ENCODE data around the gene CHP2.

CHP2 gene

DNA sequence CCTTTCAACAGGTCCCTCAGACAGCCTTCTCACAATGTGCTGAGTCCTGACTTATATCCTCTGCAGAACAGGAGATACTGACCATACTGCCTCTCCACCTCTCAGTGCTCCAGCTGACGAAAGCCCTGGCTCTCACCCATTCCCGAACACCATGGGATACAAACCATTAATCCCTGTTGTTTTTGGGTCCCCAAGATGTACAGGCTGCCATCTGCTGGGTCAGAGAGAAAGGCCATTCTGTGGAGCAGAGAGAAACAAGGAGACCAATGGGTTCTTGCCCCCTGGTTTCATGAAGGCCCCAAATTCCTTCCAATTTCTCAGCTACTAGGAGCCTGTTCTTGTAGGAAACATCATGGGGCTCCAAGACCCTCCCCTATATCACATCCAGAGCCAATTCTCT, 44.8 kb upstream of the CHP2 start:
- no peaks in the 10 kb centered on the region for H3K36me3 ChIP-seq (replicated peaks; ENCODE audit: insufficient read depth, low read length)
- no peak for DNase-seq
- H2AFZ ChIP-seq (ENCODE audit: low read length) = no peak overlapping the region
- no peaks in the 10 kb centered on the region for H3K4me1 ChIP-seq (ENCODE audit: low read length)
- no peaks in the 10 kb centered on the region for H4K20me1 ChIP-seq (ENCODE audit: insufficient read depth, low read length)
- no peak overlapping the region for H3K27ac ChIP-seq (ENCODE audit: low read length)
- no peak overlapping the region for H3K9ac ChIP-seq (ENCODE audit: low read length)
- TF ChIP-seq EZH2 (optimal IDR thresholded peaks at IDR 0.05; ENCODE audit: low read depth, low read length) (no peak), EZH2phosphoT487 (IDR thresholded peaks at IDR 0.05; ENCODE audit: low read length) (no peak)
- TF ChIP-seq, protein P1, sequence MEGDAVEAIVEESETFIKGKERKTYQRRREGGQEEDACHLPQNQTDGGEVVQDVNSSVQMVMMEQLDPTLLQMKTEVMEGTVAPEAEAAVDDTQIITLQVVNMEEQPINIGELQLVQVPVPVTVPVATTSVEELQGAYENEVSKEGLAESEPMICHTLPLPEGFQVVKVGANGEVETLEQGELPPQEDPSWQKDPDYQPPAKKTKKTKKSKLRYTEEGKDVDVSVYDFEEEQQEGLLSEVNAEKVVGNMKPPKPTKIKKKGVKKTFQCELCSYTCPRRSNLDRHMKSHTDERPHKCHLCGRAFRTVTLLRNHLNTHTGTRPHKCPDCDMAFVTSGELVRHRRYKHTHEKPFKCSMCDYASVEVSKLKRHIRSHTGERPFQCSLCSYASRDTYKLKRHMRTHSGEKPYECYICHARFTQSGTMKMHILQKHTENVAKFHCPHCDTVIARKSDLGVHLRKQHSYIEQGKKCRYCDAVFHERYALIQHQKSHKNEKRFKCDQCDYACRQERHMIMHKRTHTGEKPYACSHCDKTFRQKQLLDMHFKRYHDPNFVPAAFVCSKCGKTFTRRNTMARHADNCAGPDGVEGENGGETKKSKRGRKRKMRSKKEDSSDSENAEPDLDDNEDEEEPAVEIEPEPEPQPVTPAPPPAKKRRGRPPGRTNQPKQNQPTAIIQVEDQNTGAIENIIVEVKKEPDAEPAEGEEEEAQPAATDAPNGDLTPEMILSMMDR (IDR thresholded peaks at IDR 0.05; ENCODE audit: low read length) = no peak
- no peaks in the 10 kb centered on the region for H3K79me2 ChIP-seq (ENCODE audit: low read length)
- no peaks in the 10 kb centered on the region for H3F3A ChIP-seq (ENCODE audit: insufficient read depth, low read length)
- H3K9me2 ChIP-seq (replicated peaks; ENCODE audit: insufficient read depth, low read length) = no peaks in the 10 kb centered on the region
- no peaks in the 10 kb centered on the region for H3K27me3 ChIP-seq (replicated peaks; ENCODE audit: insufficient read depth, low read length)
- no peak overlapping the region for H3K4me3 ChIP-seq (ENCODE audit: low read length)
- H3K4me2 ChIP-seq (ENCODE audit: low read depth, low read length) = no peak overlapping the region
- no peaks in the 10 kb centered on the region for H3K9me3 ChIP-seq (replicated peaks; ENCODE audit: insufficient read depth, low read length)

DNA sequence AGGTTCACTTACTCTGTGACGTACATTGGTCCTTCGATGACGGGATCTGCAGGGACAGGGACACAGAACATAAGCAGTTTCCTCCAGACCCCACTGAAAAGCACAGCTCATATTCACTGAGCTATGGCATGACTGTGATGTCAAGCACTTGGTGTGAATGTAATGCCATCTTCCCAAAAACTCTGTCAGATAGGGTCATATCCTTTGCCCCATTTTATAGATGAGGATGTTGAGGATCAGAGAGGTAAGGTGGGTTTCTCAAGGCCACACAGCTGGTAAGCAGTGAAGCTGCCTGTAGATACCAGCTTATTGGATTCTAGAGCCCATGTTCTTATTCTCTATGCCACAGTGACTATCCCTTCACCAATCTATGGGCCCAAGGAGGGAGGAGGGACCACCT, 44.3 kb upstream of the CHP2 start:
- H3K27ac ChIP-seq (ENCODE audit: low read length) = no peak overlapping the region
- no peak overlapping the region for H3K4me2 ChIP-seq (ENCODE audit: low read depth, low read length)
- no peak overlapping the region for H2AFZ ChIP-seq (ENCODE audit: low read length)
- H4K20me1 ChIP-seq (ENCODE audit: insufficient read depth, low read length) = no peaks in the 10 kb centered on the region
- H3K9me2 ChIP-seq (replicated peaks; ENCODE audit: insufficient read depth, low read length) = no peaks in the 10 kb centered on the region
- H3K79me2 ChIP-seq (ENCODE audit: low read length) = no peaks in the 10 kb centered on the region
- H3K9me3 ChIP-seq (replicated peaks; ENCODE audit: insufficient read depth, low read length) = no peaks in the 10 kb centered on the region
- no peak for DNase-seq
- H3K36me3 ChIP-seq (replicated peaks; ENCODE audit: insufficient read depth, low read length) = no peaks in the 10 kb centered on the region
- H3K9ac ChIP-seq (ENCODE audit: low read length) = no peak overlapping the region
- no peak overlapping the region for H3K4me3 ChIP-seq (ENCODE audit: low read length)
- H3K27me3 ChIP-seq (replicated peaks; ENCODE audit: insufficient read depth, low read length) = no peaks in the 10 kb centered on the region
- no peaks in the 10 kb centered on the region for H3K4me1 ChIP-seq (ENCODE audit: low read length)
- TF ChIP-seq, protein P1 (IDR thresholded peaks at IDR 0.05; ENCODE audit: low read length) = no peak
- no peaks in the 10 kb centered on the region for H3F3A ChIP-seq (ENCODE audit: insufficient read depth, low read length)

DNA sequence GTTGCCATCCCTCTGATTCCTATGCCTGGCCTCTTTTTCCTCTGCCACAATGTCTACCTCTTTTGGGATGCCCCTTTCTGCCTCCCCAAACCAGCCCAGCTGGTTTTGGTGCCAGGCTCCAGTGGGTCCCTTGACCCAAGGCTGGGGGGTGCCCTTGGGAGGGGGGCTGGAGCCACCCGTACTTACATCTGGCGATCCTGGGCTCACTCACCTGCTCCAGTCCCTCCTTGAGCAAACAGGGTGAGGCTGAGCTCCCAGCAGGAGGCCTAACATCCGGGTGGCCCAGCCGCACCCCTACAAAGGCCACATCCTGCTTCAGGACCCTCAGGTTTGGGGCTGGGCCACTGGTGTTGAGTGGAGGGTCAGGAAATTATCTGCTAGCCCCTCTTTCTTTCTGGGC, 43.0 kb upstream of the CHP2 start:
- Histone ChIP-seq H3K4me1 (ENCODE audit: low read length) (no peaks in the 10 kb centered on the region), H3K4me2 (ENCODE audit: low read depth, low read length) (no peak overlapping the region), H3K27me3 (replicated peaks; ENCODE audit: insufficient read depth, low read length) (no peaks in the 10 kb centered on the region), H3K9me3 (replicated peaks; ENCODE audit: insufficient read depth, low read length) (no peaks in the 10 kb centered on the region), H4K20me1 (ENCODE audit: insufficient read depth, low read length) (no peaks in the 10 kb centered on the region), H3F3A (ENCODE audit: insufficient read depth, low read length) (no peaks in the 10 kb centered on the region), H3K79me2 (ENCODE audit: low read length) (no peaks in the 10 kb centered on the region), H3K9ac (ENCODE audit: low read length) (no peak overlapping the region), H3K36me3 (replicated peaks; ENCODE audit: insufficient read depth, low read length) (no peaks in the 10 kb centered on the region), H3K4me3 (ENCODE audit: low read length) (no peak overlapping the region), H2AFZ (ENCODE audit: low read length) (no peak overlapping the region), H3K9me2 (replicated peaks; ENCODE audit: insufficient read depth, low read length) (no peaks in the 10 kb centered on the region), H3K27ac (ENCODE audit: low read length) (no peak overlapping the region)
- TF ChIP-seq EZH2phosphoT487 (IDR thresholded peaks at IDR 0.05; ENCODE audit: low read length) (no peak), EZH2 (optimal IDR thresholded peaks at IDR 0.05; ENCODE audit: low read depth, low read length) (no peak)
- TF ChIP-seq, protein P1 (IDR thresholded peaks at IDR 0.05; ENCODE audit: low read length) = no peak
- DNase-seq = no peak

DNA sequence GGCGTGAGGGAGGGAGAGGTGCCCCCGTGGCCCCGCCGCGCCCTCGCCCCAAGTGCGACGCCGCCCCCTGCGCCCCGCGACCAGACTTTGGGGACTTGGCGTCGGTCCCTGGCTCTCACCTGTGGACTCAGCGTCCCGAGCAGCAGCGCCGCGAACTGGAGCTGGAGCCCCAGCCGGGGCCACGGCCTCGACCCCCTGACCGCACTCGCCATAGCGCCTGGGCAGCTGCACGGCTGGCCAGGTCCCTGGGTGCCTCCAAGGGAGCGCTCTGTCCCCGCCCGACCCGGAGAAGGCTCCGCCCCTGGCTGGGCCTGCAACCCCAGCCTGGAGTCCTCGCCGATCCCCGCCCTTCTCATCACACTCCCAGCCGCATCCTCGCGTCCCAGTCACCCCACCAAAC, 41.9 kb upstream of the CHP2 start, which contains the start of gene ERN2:
Gene ERN2 (minus strand): TSS at position 247 of the 400 bp plus-strand sequence. CDS start 35 bp downstream, at position 212.
- Histone ChIP-seq H3K4me1 (ENCODE audit: low read length) (no peaks in the 10 kb centered on the region), H3K27me3 (replicated peaks; ENCODE audit: insufficient read depth, low read length) (no peaks in the 10 kb centered on the region), H3K36me3 (replicated peaks; ENCODE audit: insufficient read depth, low read length) (no peaks in the 10 kb centered on the region), H3K4me3 (ENCODE audit: low read length) (no peak within 1 kb of the TSS), H3K9me2 (replicated peaks; ENCODE audit: insufficient read depth, low read length) (no peaks in the 10 kb centered on the region), H3K27ac (ENCODE audit: low read length) (no peak within 1 kb of the TSS), H4K20me1 (ENCODE audit: insufficient read depth, low read length) (no peaks in the 10 kb centered on the region), H2AFZ (ENCODE audit: low read length) (no peak within 1 kb of the TSS), H3F3A (ENCODE audit: insufficient read depth, low read length) (no peaks in the 10 kb centered on the region), H3K79me2 (ENCODE audit: low read length) (no peaks in the 10 kb centered on the region), H3K9ac (ENCODE audit: low read length) (no peak within 1 kb of the TSS), H3K4me2 (ENCODE audit: low read depth, low read length) (no peak within 1 kb of the TSS), H3K9me3 (replicated peaks; ENCODE audit: insufficient read depth, low read length) (no peaks in the 10 kb centered on the region)
- TF ChIP-seq, protein P1 (IDR thresholded peaks at IDR 0.05; ENCODE audit: low read length) = no peak
- TF ChIP-seq EZH2phosphoT487 (IDR thresholded peaks at IDR 0.05; ENCODE audit: low read length) (no peak), EZH2 (optimal IDR thresholded peaks at IDR 0.05; ENCODE audit: low read depth, low read length) (no peak)
- DNase-seq = no peak
